Spleen (tissue), 11 donors: ENCODE measurements around the gene LRP1. TPM values are rescaled to one million over a fixed set of nuclear protein-coding genes. Genes with fewer than 3 reads are reported as not detected.

Experiments used
- DNase-seq: peaks from one replicate; pipeline ENCODE4 v3.0.0-alpha.2; 2020
- H3K27ac ChIP-seq, 8 donors: fragments of 200-600 bp; sonication (generic) in 7 of 8; 1 replicate in 4 of 8; 2 replicates in 4 of 8; pipeline versions ENCODE4 v1.5.0 to v1.8.0; 2016 to 2021; ENCODE audit warnings: inconsistent platforms in 4 of 8, mild to moderate bottlenecking in 4 of 8, moderate library complexity in 1 of 8
- H3K27me3 ChIP-seq, 7 donors: fragments of 200-600 bp; sonication (generic) in 6 of 7; replicated peaks in 1 of 7; 1 replicate in 4 of 7; 2 replicates in 3 of 7; pipeline versions ENCODE4 v1.5.0 to v1.8.0; 2016 to 2021; ENCODE audit warnings: inconsistent platforms in 3 of 7, mild to moderate bottlenecking in 1 of 7
- H3K36me3 ChIP-seq, 6 donors: fragments of 200-600 bp; sonication (generic) in 5 of 6; 1 replicate in 4 of 6; 2 replicates in 2 of 6; pipeline versions ENCODE4 v1.5.0 to v1.8.0; 2016 to 2021; ENCODE audit warnings: inconsistent platforms in 2 of 6
- H3K4me1 ChIP-seq, 6 donors: fragments of 200-600 bp; sonication (generic) in 5 of 6; 1 replicate in 3 of 6; 2 replicates in 3 of 6; pipeline versions ENCODE4 v1.5.0 to v1.8.0; 2016 to 2021; ENCODE audit warnings: inconsistent platforms in 3 of 6
- H3K4me3 ChIP-seq, 8 donors: fragments of 200-600 bp; sonication (generic) in 7 of 8; 1 replicate in 4 of 8; 2 replicates in 4 of 8; pipeline versions ENCODE4 v1.5.0 to v1.8.0; 2016 to 2021; ENCODE audit warnings: inconsistent platforms in 4 of 8, mild to moderate bottlenecking in 4 of 8, moderate library complexity in 2 of 8
- H3K9me3 ChIP-seq, 8 donors: fragments of 200-600 bp; sonication (generic) in 7 of 8; 1 replicate in 4 of 8; 2 replicates in 4 of 8; pipeline versions ENCODE4 v1.5.0 to v1.8.0; 2016 to 2021; ENCODE audit warnings: inconsistent platforms in 4 of 8
- CTCF ChIP-seq, 11 experiments: fragments of 200-600 bp in 7 of 11; fragments of 450-650 bp in 4 of 11; sonication (generic) in 4 of 11; IDR thresholded peaks in 8 of 11; conservative IDR thresholded peaks in 3 of 11; 1 replicate in 7 of 11; 2 replicates in 4 of 11; pipeline versions ENCODE4 v1.4.0 to v1.8.0; 2016 to 2021; ENCODE audit warnings: antibody characterized with exemption in 11 of 11, inconsistent platforms in 4 of 11, mild to moderate bottlenecking in 1 of 11
- POLR2A ChIP-seq, 3 donors: fragments of 450-650 bp; IDR thresholded peaks; one replicate each; pipeline ENCODE4 v1.5.1; 2017; ENCODE audit warnings: antibody characterized with exemption in 3 of 3, mild to moderate bottlenecking in 1 of 3
- POLR2AphosphoS5 ChIP-seq, 3 donors: sonication (generic); formaldehyde crosslinking; IDR thresholded peaks; one replicate each; pipeline ENCODE4 v1.5.1; 2017; ENCODE audit warnings: antibody characterized with exemption in 3 of 3
- WGBS, 5 donors: extraction: QIAGEN DNeasy Blood & Tissue Kit in 3 of 5; methylation state at CpG; one replicate each; pipeline versions ENCODE4 v1.1.5 to v1.1.7; 2013 to 2018; 5-methylcytosine and 5-hydroxymethylcytosine counted together
- intact Hi-C: fragments of 100-400 bp; cut with DNase I; formaldehyde crosslinking; loops from one replicate; pipeline ENCODE4 v1.15.0; 2023; ENCODE audit warnings: low total_unique reads
- polyA plus RNA-seq, 3 donors: library from polyadenylated mRNA; stranded (reverse); fragments of 200-250 nt; gene quantifications; one replicate each; pipeline ENCODE4 v1.2.1, GENCODE V29; 2013
- total RNA-seq, 7 donors: library from RNA; depleted of rRNA in 3 of 7; stranded (reverse); fragments of >200 nt in 3 of 7; fragmentation: NEBNext Ultra II Directional in 4 of 7; extraction: Animal tissue kit (Norgen Biotek cat#: 25700) in 4 of 7; gene quantifications; one replicate each; pipeline versions ENCODE4 v1.1.0 to v1.2.1, GENCODE V29; 2016 to 2021
- donor health status: healthy with polysubstance abuse.
- donor health status: DM: no; HTN: no; CAD: no; lungs with moderate emphysema.
- donor health status: DM: no; HTN: no; CAD: no.
- donor health status: Bipolar disorder and iron deficiency.
- donor health status: healthy.
- donor health status: DM: no; HTN: no; CAD: no.
- donor health status: DM: yes; HTN: yes; CAD: no.

LRP1 gene
- total and polyA plus RNA-seq, 10 donors, result 8.9 to 216 (median 159) TPM

GRCh38 chr12:57080855-57081254 lies 47.4 kb upstream of the LRP1 start:
- Histone ChIP-seq H3K4me1 (peaks cover 14 to 41% (median 29%) of the 10 kb centered on the region in 6 donors), H3K27ac (no peak overlapping the region), H3K9me3 (no peaks in the 10 kb centered on the region), H3K36me3 (peaks cover 0 to 7% (median 0%) of the 10 kb centered on the region in 6 donors), H3K4me3 (no peak overlapping the region), H3K27me3 (no peaks in the 10 kb centered on the region)
- DNase-seq, result no peak
- WGBS, 5 donors, result 97 to 100% (median 100%) methylated on average over 1 of the region's 1 CpG
- TF ChIP-seq CTCF (IDR thresholded peaks at IDR 0.05 in 8 of 11, conservative IDR thresholded peaks at IDR 0.05 in 3 of 11) (no peak), POLR2AphosphoS5 (IDR thresholded peaks at IDR 0.05) (no peak), POLR2A (IDR thresholded peaks at IDR 0.05) (no peak)
- intact Hi-C loops, result no loop called here

GRCh38 chr12:57085999-57086492 lies 42.2 kb upstream of the LRP1 start:
- Histone ChIP-seq H3K27me3 (no peaks in the 10 kb centered on the region), H3K4me1 (peaks cover 17 to 51% (median 37%) of the 10 kb centered on the region in 6 donors), H3K27ac (peak overlapping the region; percentile 94 to 99 (median 97)), H3K9me3 (no peaks in the 10 kb centered on the region), H3K4me3 (peak overlapping the region in 7 of 8 donors; percentile 59 to 96 (median 84)), H3K36me3 (peaks cover 0 to 4% (median 2%) of the 10 kb centered on the region in 6 donors)
- TF ChIP-seq POLR2AphosphoS5 (IDR thresholded peaks at IDR 0.05), result no peak
- TF ChIP-seq CTCF (IDR thresholded peaks at IDR 0.05 in 8 of 11, conservative IDR thresholded peaks at IDR 0.05 in 3 of 11), result no peak
- TF ChIP-seq POLR2A (IDR thresholded peaks at IDR 0.05), result no peak
- WGBS, 5 donors, result 11 to 24% (median 11%) methylated on average over 12 of the region's 12 CpGs
- no peak for DNase-seq
- intact Hi-C loops, result no loop called here

GRCh38 chr12:57086493-57087009 lies 41.7 kb upstream of the LRP1 start:
- DNase-seq, result peak; percentile 90
- intact Hi-C loops, result no loop called here

More at GRCh38 chr12:57086493-57087009, 41.7 kb upstream of the LRP1 start:
- Histone ChIP-seq H3K4me1 (peaks cover 17 to 56% (median 40%) of the 10 kb centered on the region in 6 donors), H3K36me3 (peaks cover 0 to 9% (median 7%) of the 10 kb centered on the region in 6 donors), H3K27ac (peak overlapping the region; percentile 94 to 99 (median 97)), H3K9me3 (no peaks in the 10 kb centered on the region), H3K27me3 (no peaks in the 10 kb centered on the region), H3K4me3 (peak overlapping the region; percentile 59 to 96 (median 82))
- peak in 3 of 11 experiments; percentile 20 to 38 (median 35) for TF ChIP-seq CTCF (IDR thresholded peaks at IDR 0.05 in 8 of 11, conservative IDR thresholded peaks at IDR 0.05 in 3 of 11)
- no peak for TF ChIP-seq POLR2A (IDR thresholded peaks at IDR 0.05)
- 0 to 1% (median 1%) methylated on average over 14 of the region's 14 CpGs for WGBS, 5 donors
